NB4 (cell line): ENCODE results near the gene OMA1.

Source experiments
- DNase-seq: peaks from one replicate; pipeline ENCODE4 v3.0.0; 2010; ENCODE audit warnings: low read depth
- H3K4me3 ChIP-seq: one replicate; pipeline ENCODE4 v1.5.1; 2011; ENCODE audit warnings: mild to moderate bottlenecking, low read depth, low read length, moderate library complexity
- MYC ChIP-seq: IDR thresholded peaks from 2 replicates; pipeline ENCODE4 v1.6.1; 2011; ENCODE audit warnings: low read depth, low read length
- POLR2A ChIP-seq: IDR thresholded peaks from 2 replicates; pipeline ENCODE4 v1.6.1; 2011; ENCODE audit warnings: mild to moderate bottlenecking; ENCODE audit not compliant: insufficient read length; ENCODE audit errors: extremely low read depth
- TF ChIP-seq, protein P1 (sequence below): IDR thresholded peaks from 2 replicates; pipeline ENCODE4 v1.6.1; 2011; ENCODE audit warnings: low read depth, low read length
- TF ChIP-seq, protein P2 (sequence below): IDR thresholded peaks from one replicate; pipeline ENCODE4 v1.5.1; 2012; ENCODE audit warnings: low read depth, low read length

Gene OMA1

DNA sequence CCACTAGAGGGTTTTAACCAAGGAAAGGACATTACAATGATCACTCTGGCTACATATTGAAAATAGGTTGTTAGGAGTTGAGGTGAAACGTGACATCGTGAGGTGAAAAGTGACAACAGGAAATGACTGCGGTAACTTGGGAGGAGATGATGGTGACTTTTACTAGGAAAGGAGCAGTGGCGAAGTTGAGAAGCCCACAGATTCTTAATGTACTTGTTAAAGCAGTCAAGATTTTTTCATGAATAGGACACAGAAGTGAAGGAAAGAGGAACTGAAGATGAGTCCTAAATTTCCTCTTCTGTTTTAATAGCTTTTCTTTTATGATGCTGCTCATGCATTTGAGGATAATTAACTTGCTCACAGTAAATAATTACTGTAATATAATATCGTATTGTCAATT, 59.5 kb downstream of the OMA1 start:
- TF ChIP-seq MYC = no peak
- TF ChIP-seq, protein P1, sequence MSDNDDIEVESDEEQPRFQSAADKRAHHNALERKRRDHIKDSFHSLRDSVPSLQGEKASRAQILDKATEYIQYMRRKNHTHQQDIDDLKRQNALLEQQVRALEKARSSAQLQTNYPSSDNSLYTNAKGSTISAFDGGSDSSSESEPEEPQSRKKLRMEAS = no peak
- no peak for DNase-seq
- no peak overlapping the region for H3K4me3 ChIP-seq

DNA sequence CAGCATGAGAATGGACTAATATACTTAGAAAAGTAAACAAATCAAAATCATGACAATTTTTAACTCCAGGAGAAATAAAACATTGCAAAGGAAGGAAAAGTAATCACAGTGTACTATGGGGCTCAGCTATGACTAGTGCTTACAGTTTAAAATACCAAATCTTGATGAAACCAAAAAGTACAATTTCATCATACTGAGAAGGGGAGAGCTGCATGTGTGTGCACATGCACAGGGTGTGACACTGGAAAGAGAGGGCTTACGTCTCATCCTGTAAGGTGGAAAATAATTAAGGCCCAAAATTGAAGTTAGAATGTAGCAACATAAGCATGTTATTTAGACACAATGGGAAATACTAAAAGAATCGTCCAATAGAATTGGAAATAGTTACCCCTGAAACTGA, 64.6 kb downstream of the OMA1 start:
- H3K4me3 ChIP-seq = no peak overlapping the region
- TF ChIP-seq, protein P2, sequence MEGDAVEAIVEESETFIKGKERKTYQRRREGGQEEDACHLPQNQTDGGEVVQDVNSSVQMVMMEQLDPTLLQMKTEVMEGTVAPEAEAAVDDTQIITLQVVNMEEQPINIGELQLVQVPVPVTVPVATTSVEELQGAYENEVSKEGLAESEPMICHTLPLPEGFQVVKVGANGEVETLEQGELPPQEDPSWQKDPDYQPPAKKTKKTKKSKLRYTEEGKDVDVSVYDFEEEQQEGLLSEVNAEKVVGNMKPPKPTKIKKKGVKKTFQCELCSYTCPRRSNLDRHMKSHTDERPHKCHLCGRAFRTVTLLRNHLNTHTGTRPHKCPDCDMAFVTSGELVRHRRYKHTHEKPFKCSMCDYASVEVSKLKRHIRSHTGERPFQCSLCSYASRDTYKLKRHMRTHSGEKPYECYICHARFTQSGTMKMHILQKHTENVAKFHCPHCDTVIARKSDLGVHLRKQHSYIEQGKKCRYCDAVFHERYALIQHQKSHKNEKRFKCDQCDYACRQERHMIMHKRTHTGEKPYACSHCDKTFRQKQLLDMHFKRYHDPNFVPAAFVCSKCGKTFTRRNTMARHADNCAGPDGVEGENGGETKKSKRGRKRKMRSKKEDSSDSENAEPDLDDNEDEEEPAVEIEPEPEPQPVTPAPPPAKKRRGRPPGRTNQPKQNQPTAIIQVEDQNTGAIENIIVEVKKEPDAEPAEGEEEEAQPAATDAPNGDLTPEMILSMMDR = no peak
- no peak for TF ChIP-seq POLR2A
- TF ChIP-seq MYC = no peak
- TF ChIP-seq, protein P1 = no peak
- DNase-seq = no peak

DNA sequence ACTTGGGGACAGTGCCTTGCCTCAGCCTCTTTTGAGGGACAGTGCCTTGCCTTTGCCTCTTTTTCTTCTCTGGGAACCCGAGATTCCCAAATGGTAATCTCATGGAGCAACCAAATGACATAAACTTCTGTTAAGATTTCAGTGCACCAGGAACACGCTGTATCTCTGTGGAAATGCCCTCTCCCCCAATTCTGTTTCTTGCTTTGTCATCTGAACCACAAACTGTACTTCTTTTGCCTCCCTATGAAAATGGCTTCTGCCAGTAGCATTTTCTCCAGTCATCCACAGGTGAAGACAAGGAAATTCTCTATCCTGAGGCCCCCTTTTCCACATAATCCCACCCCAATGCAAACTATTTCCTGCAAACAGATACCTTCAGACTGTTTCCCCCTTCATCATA, 66.3 kb downstream of the OMA1 start:
- TF ChIP-seq MYC (no peak), POLR2A (no peak)
- TF ChIP-seq, protein P2 = no peak
- TF ChIP-seq, protein P1 = no peak
- DNase-seq = no peak
- H3K4me3 ChIP-seq = no peak overlapping the region

DNA sequence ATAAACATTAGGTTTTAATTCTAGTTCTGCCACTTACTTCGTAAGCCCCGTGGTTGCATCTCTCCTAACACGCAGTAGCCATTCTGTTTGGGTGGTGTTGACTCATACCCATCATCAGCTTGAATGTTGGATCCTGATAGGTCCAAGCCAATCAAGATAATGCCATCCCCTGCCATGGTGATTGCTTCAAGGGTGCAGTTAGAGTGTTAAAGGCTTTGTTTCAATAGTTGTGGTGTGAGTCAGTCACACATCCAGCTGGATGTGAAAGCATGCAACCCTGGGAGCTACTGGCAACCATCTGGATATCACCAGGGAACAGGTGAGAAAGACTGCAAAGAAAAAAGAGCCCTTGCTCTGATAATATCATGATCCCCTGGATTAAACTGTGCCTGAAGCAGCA, 69.1 kb downstream of the OMA1 start:
- no peak for DNase-seq
- no peak overlapping the region for H3K4me3 ChIP-seq
- TF ChIP-seq, protein P1 = no peak
- TF ChIP-seq MYC (no peak), POLR2A (no peak)
- TF ChIP-seq, protein P2 = no peak

DNA sequence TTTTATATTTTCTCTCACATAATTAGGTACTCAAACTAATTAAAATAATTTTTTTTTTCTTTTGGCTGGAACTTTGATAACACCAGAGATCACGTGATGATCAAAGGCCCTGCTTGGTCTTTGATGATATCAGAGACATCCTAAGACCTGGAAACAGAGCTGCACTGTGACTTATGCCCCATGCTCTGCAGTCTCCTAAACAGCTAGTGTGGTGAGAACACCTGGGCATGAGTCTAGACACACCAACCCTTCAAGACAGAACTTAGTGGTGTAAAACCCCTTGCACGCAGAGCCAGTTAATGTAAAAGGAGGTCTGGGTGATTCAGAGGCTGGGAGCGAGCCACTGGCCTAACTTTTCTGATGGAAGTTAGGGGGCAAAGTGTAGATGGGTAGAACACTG, 70.3 kb downstream of the OMA1 start:
- no peak overlapping the region for H3K4me3 ChIP-seq
- no peak for DNase-seq

DNA sequence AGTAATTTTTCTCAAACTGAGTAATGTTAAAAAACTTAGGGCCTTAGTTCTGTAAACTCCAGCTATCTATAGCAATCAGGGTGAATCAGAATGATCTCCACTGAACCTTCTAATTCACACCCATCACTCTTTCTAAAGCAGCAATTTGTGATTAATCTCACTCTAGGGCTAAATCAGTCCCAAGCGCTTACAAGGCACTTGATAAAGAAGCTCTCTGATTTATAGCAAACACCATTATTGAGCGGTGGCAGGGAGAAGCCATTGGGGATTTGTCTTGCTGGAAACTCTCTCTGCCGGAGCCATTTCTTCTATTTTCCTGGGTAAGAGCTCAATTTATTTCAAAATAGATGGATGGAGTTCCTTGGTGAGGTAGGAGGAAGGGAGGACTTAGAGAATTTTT, 77.0 kb downstream of the OMA1 start:
- TF ChIP-seq, protein P2 = no peak
- TF ChIP-seq, protein P1 = no peak
- TF ChIP-seq MYC (no peak), POLR2A (no peak)
- no peak overlapping the region for H3K4me3 ChIP-seq
- no peak for DNase-seq

More for the DNA sequence above, 70.3 kb downstream of the OMA1 start:
- TF ChIP-seq MYC (no peak), POLR2A (no peak)
- TF ChIP-seq, protein P1 = no peak
- TF ChIP-seq, protein P2 = no peak
